ENCODE data around the gene DOCK7. TPM values are rescaled to one million over a fixed set of nuclear protein-coding genes. Genes with fewer than 3 reads are reported as not detected.
A peak's percentile ranks its signal among the peaks of the same experiment; 100 is the strongest.
"Not testable (repeated sequence)": the region's sequence is repeated elsewhere in the genome, so short reads cannot be mapped to it uniquely, and the experiment has no call there.

DOCK7 gene
- polyA plus RNA-seq, 12 donors = 11.8 to 47.5 (median 35.7) TPM; not detected in 1

DNA sequence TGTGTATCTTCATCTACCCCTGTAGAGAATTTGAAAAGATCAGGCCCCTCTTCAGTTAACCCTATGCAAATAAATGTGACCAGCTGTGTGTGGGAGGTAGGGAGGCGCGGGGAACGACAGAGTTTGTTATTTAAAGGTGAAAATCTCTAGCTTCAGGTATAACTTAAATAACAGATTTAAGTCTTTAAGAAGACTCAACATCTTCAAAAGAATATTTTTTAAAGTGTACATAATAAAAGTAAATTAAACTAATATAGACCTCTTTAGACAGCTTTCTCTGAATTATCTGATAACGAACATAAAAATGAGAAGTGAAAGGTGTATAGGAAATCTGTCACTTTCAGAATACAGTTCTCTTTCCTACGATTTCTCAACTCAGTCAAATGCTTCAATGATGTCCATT lies 74.9 kb downstream of the DOCK7 start:
- DNase-seq = no peak

DNA sequence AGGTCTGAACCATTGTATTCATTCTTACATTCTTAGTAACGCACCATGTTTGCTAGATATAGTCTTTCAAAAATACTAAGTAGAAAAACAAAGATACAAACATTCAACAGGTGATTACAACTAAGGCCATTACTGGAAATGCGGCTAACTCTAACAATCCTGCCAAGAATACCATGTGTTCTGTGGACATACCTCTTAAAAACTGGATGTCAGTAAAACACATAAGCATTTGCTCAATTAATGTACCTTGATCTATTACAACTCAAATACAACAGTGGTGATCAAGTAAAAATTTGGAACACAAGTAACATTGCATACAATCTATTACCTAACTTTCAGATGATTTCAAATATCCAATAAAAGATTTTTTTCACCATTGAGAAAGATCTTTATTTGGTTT lies 75.4 kb downstream of the DOCK7 start:
- DNase-seq = no peak

DNA sequence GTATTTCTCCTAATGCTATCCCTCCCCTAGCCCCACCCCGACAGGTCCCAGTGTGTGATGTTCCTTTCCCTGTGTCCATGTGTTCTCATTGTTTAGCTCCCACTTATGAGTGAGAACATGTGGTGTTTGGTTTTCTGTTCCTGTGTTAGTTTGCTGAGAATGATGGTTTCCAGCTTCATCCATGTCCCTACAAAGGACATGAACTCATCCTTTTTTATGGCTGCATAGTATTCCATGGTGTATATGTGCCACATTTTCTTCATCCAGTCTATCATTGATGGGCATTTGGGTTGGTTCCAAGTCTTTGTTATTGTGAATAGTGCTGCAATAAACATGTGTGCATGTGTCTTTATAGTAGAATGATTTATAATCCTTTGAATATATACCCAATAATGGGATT lies 77.6 kb downstream of the DOCK7 start:
- not testable (repeated sequence) for DNase-seq

DNA sequence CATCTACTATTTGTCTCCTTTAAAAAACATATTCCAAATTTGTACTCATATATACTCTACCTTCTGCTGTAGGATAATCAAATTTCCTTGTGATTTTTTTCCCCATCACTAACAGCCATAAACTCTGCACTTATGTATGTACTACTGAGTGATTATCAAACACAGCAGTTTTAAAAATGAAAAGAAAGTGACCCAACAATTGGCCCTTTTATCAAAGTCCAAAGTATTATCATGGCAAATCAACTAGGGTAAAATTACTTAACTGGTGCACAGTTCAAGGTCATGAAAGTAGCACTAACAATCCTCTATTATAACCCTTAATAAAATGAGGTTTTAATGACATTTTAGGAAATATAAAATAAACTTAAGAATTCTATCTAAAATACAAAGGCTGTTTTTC lies 79.3 kb downstream of the DOCK7 start:
- no peak for DNase-seq

DNA sequence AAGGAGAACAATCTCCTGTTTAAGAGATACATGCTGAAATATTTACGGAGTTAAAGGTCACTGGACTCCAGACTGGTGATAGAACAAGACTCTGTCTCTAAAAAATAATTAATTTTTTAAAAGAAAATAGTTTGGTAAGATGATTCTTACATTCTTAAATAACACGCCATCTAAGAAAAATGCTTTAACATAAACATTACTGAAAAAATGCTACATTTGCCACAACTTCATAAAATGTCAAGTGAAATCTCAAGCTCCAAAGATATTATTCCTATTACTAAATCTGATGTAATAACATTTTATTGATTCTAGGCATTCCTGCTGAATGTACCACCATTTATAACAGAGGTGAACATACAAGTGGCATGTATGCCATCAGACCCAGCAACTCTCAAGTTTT lies 86.7 kb downstream of the DOCK7 start:
- DNase-seq = no peak

DNA sequence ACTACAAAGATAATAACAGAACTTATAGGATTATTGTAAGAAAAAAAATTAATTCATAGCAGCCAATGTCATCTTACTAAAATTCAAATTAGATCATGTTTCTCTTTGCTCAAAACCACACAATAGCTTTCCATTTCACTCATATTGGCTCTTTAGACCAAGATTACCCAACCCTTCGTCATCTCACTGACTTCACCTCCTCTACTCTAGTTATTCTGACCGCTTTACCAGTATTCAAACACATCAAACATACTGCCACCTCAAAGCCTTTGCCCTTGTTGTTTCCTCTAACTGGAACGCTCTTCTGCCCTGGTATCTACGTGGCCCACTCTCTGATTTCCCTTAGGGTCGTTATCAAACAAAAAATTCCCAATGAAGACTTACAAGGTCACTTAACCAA lies 89.1 kb downstream of the DOCK7 start:
- no peak for DNase-seq

DNA sequence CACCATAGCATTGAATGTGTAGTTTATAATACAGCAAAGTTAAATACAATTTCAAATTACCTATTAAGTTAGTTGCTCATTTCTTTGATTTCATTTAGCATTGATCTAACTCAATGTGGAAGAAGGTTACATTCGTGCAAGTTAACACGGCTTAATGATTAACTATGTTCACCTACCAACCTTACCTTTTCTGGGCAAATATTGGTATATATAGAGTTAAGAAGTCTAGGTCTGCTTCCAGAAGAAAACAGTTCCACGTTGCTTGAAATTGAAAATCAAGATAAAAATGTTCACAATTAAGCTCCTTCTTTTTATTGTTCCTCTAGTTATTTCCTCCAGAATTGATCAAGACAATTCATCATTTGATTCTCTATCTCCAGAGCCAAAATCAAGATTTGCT lies 90.9 kb downstream of the DOCK7 start, which contains the start of gene ANGPTL3:
TSS of gene ANGPTL3 (plus strand) at position 240 of the 400 bp plus-strand sequence. CDS start at position 287, 47 bp downstream.
- no peak for DNase-seq

DNA sequence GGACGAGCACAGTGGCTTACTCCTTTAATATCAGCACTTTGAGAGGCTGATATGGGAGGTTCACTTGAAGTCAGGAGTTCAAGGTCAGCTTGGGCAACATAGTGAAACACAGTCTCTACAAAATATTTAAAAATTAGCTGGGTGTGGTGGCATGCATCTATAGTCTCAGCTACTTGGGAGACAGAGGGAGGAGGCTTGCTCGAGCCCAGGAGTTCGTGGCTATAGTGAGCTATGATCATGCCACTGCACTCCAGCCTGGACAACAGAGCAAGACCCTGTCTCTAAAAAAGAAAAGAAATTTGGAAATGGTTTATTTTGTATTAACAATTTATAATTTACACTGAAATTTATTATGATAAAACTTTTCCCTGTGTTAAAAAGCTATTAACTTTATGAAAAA lies 92.5 kb downstream of the DOCK7 start:
- no peak for DNase-seq

DNA sequence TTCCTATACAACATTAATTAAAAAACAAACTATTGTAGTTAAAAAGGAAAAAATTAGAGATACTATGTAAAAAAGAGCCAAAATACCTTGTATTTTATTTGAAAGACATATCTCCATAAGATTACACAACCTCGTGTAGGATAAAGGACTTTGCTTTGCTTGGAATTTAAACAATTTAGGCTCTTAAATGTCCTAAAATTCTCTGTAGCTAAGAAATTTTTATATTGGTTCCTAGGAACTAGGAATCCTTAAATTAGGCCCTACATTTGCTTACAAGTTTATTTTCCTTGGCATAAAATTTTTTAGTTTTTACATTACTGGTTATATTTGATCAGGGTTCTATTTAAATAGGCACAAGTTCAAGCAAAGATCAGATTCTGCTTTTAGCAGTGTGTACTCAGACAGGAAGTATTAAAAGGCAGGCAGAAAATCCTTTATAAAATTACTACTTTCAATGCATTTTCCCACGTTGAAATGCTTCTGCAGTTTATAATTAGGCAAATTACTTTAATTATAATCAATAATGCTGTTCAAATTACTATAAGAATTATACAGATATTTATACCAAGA lies 94.3 kb downstream of the DOCK7 start:
- DNase-seq = no peak

DNA sequence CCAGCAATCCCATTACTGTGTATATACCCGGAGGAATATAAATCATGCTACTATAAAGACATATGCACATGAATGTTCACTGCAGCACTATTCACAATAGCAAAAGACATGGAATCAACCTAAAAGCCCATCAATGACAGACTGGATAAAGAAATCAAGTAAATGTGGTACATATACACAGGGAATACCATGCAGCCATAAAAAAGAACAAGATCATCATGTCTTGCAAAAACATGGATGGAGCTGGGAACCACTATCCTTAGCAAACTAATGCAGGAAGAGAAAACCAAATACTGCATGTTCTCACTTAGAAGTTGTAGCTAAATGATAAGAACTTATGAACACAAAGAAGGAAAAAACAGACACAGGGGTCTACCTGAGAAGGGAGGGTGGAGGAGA lies 97.2 kb downstream of the DOCK7 start:
- no peak for DNase-seq

DNA sequence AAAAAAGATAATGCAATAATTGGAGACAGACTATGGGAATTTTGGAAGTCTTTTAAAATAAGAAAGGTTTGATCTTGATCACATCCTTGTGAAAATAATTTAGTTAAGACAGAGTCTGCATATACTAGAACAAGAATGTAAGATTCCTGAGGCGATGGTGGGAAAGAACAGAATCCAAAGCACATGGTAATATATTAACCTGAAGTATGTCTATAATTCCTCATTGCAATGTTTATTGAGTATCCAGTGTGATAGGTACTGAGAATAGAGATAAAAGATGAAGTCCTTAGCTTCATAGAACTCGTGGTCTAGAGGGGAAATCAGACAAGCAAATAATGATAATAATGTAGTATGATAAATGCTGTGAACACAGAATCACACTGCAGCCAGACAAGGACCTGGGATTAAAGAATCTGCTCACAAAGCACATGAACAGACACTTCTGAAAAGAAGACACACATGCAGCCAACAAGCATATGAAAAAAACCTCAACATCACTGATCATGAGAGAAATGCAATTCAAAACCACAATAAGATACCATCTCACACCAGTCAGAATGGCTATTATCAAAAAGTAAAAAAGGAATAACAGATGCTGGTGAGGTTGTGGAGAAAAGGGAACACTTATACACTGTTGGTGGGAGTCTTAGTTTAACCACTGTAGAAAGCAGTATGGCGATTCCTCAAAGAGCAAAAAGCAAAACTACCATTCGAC lies 97.8 kb downstream of the DOCK7 start:
- no peak for DNase-seq

DNA sequence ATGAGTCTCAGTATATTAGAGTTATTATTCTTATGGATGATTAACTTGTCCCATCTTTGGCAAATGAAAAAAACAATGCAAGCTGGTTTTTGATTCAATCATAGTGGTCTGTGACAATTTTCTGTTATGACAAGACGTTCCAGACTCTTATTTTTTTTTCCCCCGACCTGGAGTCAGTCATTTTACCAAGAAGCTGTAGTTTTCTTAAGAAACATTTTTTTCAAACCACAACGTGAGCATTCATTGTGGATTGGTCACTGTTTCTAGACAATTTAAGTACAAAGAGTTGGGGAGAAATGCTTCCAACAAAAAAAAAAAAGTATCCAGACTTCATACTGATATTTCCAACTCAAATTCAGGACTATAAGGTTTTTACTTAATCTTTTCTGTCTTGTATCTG lies 98.9 kb downstream of the DOCK7 start:
- no peak for DNase-seq

DNA sequence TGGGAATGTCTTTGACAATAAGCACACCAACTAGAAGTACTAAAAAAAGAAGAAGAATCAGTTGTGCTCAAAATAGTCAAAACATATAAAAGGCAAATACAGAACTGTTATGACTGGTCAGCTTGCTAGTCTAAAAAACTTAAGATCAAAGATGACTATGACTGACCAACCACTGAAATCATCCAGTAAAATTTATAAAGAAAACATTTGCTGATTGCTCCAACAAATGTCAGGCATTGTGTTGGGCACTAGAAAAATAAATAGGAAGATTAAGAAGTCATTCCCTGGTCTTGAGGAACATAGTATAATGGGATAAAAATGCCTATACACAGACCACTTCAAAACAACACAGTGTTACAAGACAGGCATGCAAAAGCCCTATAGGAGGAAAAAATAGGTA lies 100.2 kb downstream of the DOCK7 start:
- no peak for DNase-seq

DNA sequence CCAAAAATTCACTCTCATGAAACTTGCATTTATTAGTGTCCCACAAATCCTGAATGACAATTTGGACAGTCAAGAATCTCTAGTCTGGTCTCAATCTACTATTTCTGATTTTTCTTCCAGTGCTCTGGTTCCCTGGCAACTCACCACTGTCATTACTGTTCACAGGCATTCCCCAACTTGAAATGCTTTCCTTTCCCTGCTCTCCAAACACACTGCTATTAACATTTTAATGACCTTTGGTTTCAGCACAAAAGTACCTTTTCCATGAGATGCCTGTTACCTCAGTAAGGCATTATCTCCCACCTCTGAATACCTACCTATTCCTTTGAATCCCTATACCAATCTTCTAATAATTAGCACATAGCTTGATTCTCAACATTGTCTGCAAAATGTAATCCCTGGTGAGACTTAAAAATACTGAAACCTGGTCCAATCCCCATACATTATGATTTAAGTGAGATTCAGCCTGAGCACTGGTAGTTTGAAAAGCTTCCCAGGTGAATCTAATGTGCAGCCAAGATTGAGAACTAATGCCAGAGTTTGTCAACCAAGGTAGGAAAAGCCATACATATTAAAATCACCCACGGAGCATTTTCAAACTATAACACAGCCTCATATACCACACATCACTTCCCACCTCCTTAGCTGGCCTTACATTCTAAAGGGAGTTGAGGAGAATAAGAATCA lies 102.6 kb downstream of the DOCK7 start:
- DNase-seq = peak; percentile 4

DNA sequence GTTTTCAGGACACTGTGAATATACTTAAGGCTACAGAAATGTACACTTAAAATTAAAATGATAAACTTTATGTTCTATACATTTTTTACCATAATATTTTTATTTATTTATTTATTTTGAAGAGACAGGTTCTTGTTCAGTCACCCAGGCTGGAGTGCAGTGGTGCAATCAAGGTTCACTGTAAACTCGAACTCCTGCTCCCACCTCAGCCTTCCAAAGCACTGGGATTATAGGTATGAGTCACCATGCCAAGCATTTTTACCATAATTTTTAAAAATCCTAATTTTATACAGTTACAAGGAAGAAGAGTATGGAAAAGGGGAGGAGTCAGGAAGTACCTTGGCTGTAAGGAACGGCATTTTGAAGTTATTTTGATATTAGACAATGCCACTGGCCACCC lies 114.5 kb downstream of the DOCK7 start:
- DNase-seq = no peak

DNA sequence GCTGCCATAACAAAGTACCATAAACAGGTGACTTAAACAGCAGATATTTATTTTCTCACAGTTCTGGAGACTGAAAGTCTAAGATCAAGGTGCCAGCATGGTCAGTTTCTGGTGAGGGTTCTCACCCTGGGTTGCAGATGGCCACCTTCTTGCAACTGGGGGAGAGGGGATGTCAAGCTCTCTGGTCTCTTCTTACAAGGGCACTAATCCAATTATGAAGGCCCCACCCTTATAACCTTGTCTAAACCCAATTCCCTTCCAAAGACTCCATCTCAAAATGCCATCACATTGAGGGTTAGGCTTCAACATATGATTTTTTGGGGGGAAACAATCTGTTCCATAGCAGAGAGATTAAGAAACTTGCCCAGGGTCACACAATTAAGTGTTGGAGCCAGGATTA lies 115.7 kb downstream of the DOCK7 start:
- DNase-seq = no peak

DNA sequence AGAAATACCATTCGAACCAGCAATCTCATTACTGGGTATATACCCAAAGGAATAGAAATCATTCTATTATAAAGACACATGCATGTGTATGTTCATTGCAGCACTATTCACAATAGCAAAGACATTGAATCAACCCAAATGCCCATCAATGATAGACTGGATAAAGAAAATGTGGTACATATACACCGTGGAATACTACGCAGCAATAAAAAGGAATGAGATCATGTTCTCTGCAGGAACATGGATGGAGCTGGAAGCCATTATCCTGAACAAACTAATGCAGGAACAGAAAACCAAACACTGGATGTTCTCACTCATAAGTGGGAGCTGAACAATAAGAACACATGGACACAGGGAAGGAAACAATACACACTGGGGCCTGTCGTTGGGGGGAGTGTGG lies 116.7 kb downstream of the DOCK7 start:
- DNase-seq = not testable (repeated sequence)

DNA sequence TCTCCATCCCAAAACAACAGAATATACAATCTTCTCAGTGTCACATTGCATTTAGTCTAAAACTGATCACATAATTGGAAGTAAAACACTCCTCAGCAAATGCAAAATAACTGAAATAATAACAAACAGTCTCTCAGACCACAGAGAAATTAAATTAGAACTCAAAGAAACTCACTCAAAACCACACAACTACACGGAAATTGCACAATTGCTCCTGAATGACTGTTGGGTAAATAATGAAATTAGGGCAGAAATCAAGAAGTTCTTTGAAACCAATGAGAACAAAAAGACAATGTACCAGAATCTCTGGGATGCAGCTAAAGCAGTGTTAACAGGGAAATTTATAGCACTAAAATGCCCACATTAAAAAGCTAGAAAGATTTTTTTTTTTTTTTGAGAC lies 120.3 kb downstream of the DOCK7 start:
- not testable (repeated sequence) for DNase-seq

DNA sequence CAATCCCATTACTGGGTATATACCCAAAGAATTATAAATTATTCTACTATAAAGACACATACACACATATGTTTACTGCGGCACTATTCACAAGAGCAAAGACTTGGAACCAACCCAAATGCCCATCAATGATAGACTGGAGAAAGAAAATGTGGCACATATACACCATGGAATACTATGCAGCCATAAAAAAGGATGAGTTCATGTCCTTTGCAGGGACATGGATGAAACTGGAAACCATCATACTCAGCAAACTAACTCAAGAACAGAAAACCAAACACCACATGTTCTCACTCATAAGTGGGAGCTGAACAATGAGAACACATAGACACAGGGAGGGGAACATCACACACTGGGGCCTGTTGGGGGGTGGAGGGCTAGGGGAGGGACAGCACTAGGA lies 121.0 kb downstream of the DOCK7 start:
- not testable (repeated sequence) for DNase-seq

DNA sequence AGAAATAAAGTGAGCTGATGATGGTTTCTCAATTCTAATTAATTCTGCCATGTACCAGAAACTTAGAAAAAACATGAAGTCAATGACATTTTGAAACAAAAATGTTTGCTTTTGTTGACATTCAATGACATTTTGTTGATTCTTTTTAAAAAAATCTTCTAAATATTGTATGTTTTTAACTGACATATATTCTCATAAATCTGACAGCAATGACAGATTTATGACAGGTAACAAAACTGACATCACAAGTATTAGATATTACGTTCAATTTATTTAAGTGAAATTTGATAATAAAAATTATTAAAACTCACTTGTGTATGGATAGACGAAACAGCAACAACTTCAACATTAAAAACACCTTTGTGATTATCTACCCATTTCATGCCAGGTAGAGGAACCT lies 126.9 kb downstream of the DOCK7 start:
- no peak for DNase-seq

DNA sequence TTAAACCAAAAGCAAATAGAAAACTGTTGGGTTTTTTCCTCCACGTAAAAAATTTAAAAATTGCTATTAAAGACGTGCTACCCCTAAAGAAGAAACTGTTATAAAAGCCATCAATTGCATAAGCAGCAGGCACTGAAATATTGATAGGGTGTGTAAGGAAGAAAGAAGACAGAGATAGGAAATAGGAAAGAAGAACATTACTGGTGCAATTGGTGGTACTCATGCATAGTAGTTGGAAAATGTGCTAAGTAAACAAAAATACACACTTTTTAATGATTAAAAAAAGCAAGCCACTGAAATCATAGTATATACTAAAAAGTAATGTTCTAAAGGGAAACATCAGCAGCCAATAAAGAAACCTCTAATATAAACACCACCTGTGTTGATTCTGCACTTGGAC lies 143.6 kb downstream of the DOCK7 start:
- no peak for DNase-seq

DNA sequence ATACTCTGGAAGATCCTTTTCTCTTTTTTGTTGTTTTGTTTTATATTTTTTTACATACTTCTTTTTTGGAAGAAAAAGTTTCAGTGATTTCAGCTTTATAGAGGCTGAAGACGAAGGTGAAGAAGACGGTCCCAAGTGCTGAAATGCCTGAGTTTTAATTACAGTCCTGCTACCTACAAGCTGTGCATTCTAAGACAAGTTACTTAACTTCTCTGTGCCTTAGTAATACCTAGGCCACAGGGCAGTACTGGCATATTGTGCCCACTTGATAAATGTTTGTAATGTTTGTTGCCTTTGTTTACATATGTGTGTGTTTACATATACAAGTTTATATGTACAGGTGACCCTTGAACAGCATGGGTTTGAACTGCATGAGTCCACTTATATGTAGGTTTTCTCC lies 147.1 kb downstream of the DOCK7 start:
- no peak for DNase-seq

DNA sequence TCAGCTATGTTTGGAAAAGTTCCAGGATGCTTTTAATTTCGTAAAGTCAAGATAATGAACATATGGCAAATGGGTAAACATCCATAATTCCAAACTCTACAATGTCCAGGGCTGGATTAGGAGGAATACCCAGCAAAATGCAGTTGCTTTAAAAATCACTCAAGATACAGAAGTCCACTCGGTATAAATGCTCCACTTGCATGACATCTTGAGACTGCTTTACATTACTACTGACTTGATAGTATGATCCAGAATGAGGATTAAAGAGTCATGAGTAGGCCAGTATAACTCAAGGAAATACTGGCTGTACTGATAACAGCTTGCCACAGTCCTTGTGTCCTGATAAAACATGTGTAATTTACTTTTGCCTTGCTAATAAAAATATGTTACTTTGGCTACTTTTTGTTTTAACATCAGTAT lies 149.1 kb downstream of the DOCK7 start:
- no peak for DNase-seq
